ENCODE results near the gene MATN1.
"Not testable (repeated sequence)": the region's sequence is repeated elsewhere in the genome, so short reads cannot be mapped to it uniquely, and the experiment has no call there.

MATN1 gene

GRCh38 chr1:30723331-30723755 is at the start of gene MATN1:
MATN1 (minus strand) TSS chr1:30723585; CDS start chr1:30723551, 34 bp downstream.
- DNase-seq (ENCODE audit: low read depth): no peak

- no peak for DNase-seq (ENCODE audit: low read depth)
Observed at GRCh38 chr1:30771005-30771404, 47.6 kb upstream of the MATN1 start.

GRCh38 chr1:30770150-30770549 is 46.8 kb upstream of the MATN1 start:
- DNase-seq (ENCODE audit: low read depth): no peak

GRCh38 chr1:30768830-30769718 is 45.7 kb upstream of the MATN1 start:
- DNase-seq (ENCODE audit: low read depth): no peak

- DNase-seq (ENCODE audit: low read depth): no peak
Observed at GRCh38 chr1:30768159-30768829, 44.9 kb upstream of the MATN1 start.

GRCh38 chr1:30766948-30767347 is 43.6 kb upstream of the MATN1 start:
- DNase-seq (ENCODE audit: low read depth): not testable (repeated sequence)

- no peak for DNase-seq (ENCODE audit: low read depth)
Observed at GRCh38 chr1:30765556-30766434, 42.4 kb upstream of the MATN1 start.

- DNase-seq (ENCODE audit: low read depth): no peak
Observed at GRCh38 chr1:30764939-30765555, 41.7 kb upstream of the MATN1 start.

GRCh38 chr1:30764396-30764795 is 41.0 kb upstream of the MATN1 start:
- no peak for DNase-seq (ENCODE audit: low read depth)

- DNase-seq (ENCODE audit: low read depth): no peak
Observed at GRCh38 chr1:30763651-30764248, 40.4 kb upstream of the MATN1 start.

- no peak for DNase-seq (ENCODE audit: low read depth)
Observed at GRCh38 chr1:30762930-30763650, 39.7 kb upstream of the MATN1 start.

- DNase-seq (ENCODE audit: low read depth): no peak
Observed at GRCh38 chr1:30762152-30762929, 39.0 kb upstream of the MATN1 start.

- DNase-seq (ENCODE audit: low read depth): no peak
Observed at GRCh38 chr1:30761381-30762151, 38.2 kb upstream of the MATN1 start.

GRCh38 chr1:30760596-30761324 is 37.4 kb upstream of the MATN1 start:
- DNase-seq (ENCODE audit: low read depth): no peak

GRCh38 chr1:30759718-30760281 is 36.4 kb upstream of the MATN1 start:
- DNase-seq (ENCODE audit: low read depth): peak; percentile 58

GRCh38 chr1:30758785-30759380 is 35.5 kb upstream of the MATN1 start:
- DNase-seq (ENCODE audit: low read depth): no peak

GRCh38 chr1:30758121-30758688 is 34.8 kb upstream of the MATN1 start:
- no peak for DNase-seq (ENCODE audit: low read depth)
